ENCODE data around the gene TMEM131. TPM values are rescaled to one million over a fixed set of nuclear protein-coding genes. Genes with fewer than 3 reads are reported as not detected.

The TMEM131 gene
- polyA plus RNA-seq, 3 donors: 7.0 to 23.6 (median 8.2) TPM

GRCh38 chr2:97907369-97908100 is 88.2 kb downstream of the TMEM131 start:
- Histone ChIP-seq H3K79me2 (ENCODE audit: insufficient read depth, low read length) (peaks cover 28% of the 10 kb centered on the region), H3K4me3 (replicated peaks in 1 of 3; ENCODE audit: low read depth in 2 of 3, low read length in 3 of 3) (no peak overlapping the region), H3K27ac (ENCODE audit: low read depth in 1 of 2, low read length in 2 of 2) (peak overlapping the region in 1 of 2 donors; percentile 23), H3K9ac (ENCODE audit: insufficient read depth, low read length, poor library complexity, severe bottlenecking) (no peak overlapping the region), H3K4me2 (replicated peaks; ENCODE audit: extremely low read depth, low read length, poor library complexity, severe bottlenecking) (no peak overlapping the region), H3K27me3 (ENCODE audit: control insufficient read depth in 2 of 2, insufficient read depth in 2 of 2, low read length in 2 of 2) (no peaks in the 10 kb centered on the region), H2AFZ (ENCODE audit: insufficient read depth, low read depth, low read length, poor library complexity, severe bottlenecking) (no peak overlapping the region), H3K9me3 (replicated peaks in 1 of 2; ENCODE audit: control insufficient read depth in 1 of 2, insufficient read depth in 1 of 2, low read length in 2 of 2) (no peaks in the 10 kb centered on the region), H3K36me3 (replicated peaks in 1 of 2; ENCODE audit: control insufficient read depth in 1 of 2, insufficient read depth in 2 of 2, low read length in 2 of 2) (peaks cover 4 to 44% of the 10 kb centered on the region in 2 donors), H4K20me1 (ENCODE audit: insufficient read depth, low read length) (peaks cover 70% of the 10 kb centered on the region), H3K4me1 (ENCODE audit: control insufficient read depth in 1 of 2, insufficient read depth in 2 of 2, low read length in 2 of 2) (peaks cover 24 to 31% of the 10 kb centered on the region in 2 donors)
- Mint-ChIP-seq H3K36me3 (peaks cover 47 to 51% of the 10 kb centered on the region in 2 donors), H3K9me3 (no peaks in the 10 kb centered on the region), H3K4me3 (no peak overlapping the region), H3K27ac (peak overlapping the region in 6 of 7 donors; percentile 1 to 57 (median 35)), H3K27me3 (ENCODE audit: low read depth in 3 of 3) (no peaks in the 10 kb centered on the region), H3K4me1 (peaks cover 47% of the 10 kb centered on the region)
- no peak for DNase-seq
- WGBS (ENCODE audit: insufficient coverage): no CpG with 5 or more reads among the region's 6 CpGs
- no peak for TF ChIP-seq CTCF (IDR thresholded peaks at IDR 0.05)
- intact Hi-C loops (cut with micrococcal nuclease): no loop called here

- H3K4me1 Mint-ChIP-seq: peaks cover 35% of the 10 kb centered on the region
- peaks cover 54 to 59% of the 10 kb centered on the region in 2 donors for H3K36me3 Mint-ChIP-seq
- no peak overlapping the region for H3K4me3 ChIP-seq (replicated peaks in 1 of 3; ENCODE audit: low read depth in 2 of 3, low read length in 3 of 3)
- H3K4me1 ChIP-seq (ENCODE audit: control insufficient read depth in 1 of 2, insufficient read depth in 2 of 2, low read length in 2 of 2): peaks cover 18 to 19% of the 10 kb centered on the region in 2 donors
- H3K9me3 Mint-ChIP-seq: no peaks in the 10 kb centered on the region
- no peaks in the 10 kb centered on the region for H3K9me3 ChIP-seq (replicated peaks in 1 of 2; ENCODE audit: control insufficient read depth in 1 of 2, insufficient read depth in 1 of 2, low read length in 2 of 2)
- TF ChIP-seq CTCF (IDR thresholded peaks at IDR 0.05): no peak
- H3K9ac ChIP-seq (ENCODE audit: insufficient read depth, low read length, poor library complexity, severe bottlenecking): no peak overlapping the region
- no CpG with 5 or more reads among the region's 1 CpG for WGBS (ENCODE audit: insufficient coverage)
- H3K27ac Mint-ChIP-seq: peak overlapping the region in 2 of 7 donors; percentile 48 to 55
- no peaks in the 10 kb centered on the region for H3K27me3 Mint-ChIP-seq (ENCODE audit: low read depth in 3 of 3)
- H3K36me3 ChIP-seq (replicated peaks in 1 of 2; ENCODE audit: control insufficient read depth in 1 of 2, insufficient read depth in 2 of 2, low read length in 2 of 2): peaks cover 4 to 51% of the 10 kb centered on the region in 2 donors
- peaks cover 21% of the 10 kb centered on the region for H3K79me2 ChIP-seq (ENCODE audit: insufficient read depth, low read length)
- H2AFZ ChIP-seq (ENCODE audit: insufficient read depth, low read depth, low read length, poor library complexity, severe bottlenecking): no peak overlapping the region
- no peak for DNase-seq
- intact Hi-C loops (cut with micrococcal nuclease): no loop called here
- no peak overlapping the region for H3K4me3 Mint-ChIP-seq
- H3K4me2 ChIP-seq (replicated peaks; ENCODE audit: extremely low read depth, low read length, poor library complexity, severe bottlenecking): no peak overlapping the region
- peaks cover 70% of the 10 kb centered on the region for H4K20me1 ChIP-seq (ENCODE audit: insufficient read depth, low read length)
- no peak overlapping the region for H3K27ac ChIP-seq (ENCODE audit: low read depth in 1 of 2, low read length in 2 of 2)
- no peaks in the 10 kb centered on the region for H3K27me3 ChIP-seq (ENCODE audit: control insufficient read depth in 2 of 2, insufficient read depth in 2 of 2, low read length in 2 of 2)
Observed at GRCh38 chr2:97906307-97906706, 89.4 kb downstream of the TMEM131 start.
